GM23248 (cell line): ENCODE data around the gene BHLHE23.

Experiments used
- EZH2 ChIP-seq: fragments of 200-600 bp; sonication (generic); IDR thresholded peaks from 2 replicates; pipeline ENCODE4 v1.6.1; 2018; ENCODE audit warnings: antibody characterized with exemption, mild to moderate bottlenecking; ENCODE audit not compliant: insufficient read depth, poor library complexity, severe bottlenecking
- EZH2phosphoT487 ChIP-seq: fragments of 200-600 bp; sonication (generic); IDR thresholded peaks from 2 replicates; pipeline ENCODE4 v1.6.1; 2018; ENCODE audit warnings: antibody characterized with exemption, moderate library complexity, mild to moderate bottlenecking, low read depth; ENCODE audit not compliant: insufficient read depth

- TF ChIP-seq EZH2phosphoT487 (no peak), EZH2 (no peak)
Measured at GRCh38 chr20:63033794-63034709, 27.3 kb upstream of the BHLHE23 start.
